Measurements from ENCODE around the gene FAM163B. TPM values are rescaled to one million over a fixed set of nuclear protein-coding genes. Genes with fewer than 3 reads are reported as not detected.

Gene FAM163B
- total RNA-seq, 4 donors from 2014 or later: not detected

DNA sequence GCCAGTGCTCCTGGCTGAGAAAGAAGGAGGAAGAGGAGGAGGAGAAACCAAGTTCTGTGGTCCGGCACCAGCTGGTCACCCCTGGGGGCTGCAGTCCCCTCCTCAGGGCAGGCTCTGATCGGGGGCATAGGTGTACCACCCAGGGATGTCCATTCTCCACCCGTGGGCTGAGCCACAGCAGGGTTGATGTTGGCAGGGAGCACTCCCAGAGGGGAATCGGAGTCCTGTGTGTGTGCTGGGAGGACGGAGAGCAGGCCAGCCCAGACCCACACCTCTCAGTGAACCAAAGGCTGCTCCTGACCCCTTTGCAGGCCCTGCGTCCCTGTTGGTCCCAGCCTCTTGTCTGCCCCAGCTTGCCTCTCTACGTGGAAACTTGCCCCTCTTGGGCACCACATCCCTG, 79.3 kb downstream of the FAM163B start:
- Histone ChIP-seq H3K36me3 (no peaks in the 10 kb centered on the region), H3K9me3 (no peaks in the 10 kb centered on the region), H3K27ac (replicated peaks in 1 of 4) (no peak overlapping the region), H3K27me3 (peaks cover 0 to 40% (median 0%) of the 10 kb centered on the region in 4 donors), H3K4me1 (peaks cover 33 to 61% (median 54%) of the 10 kb centered on the region in 4 donors), H3K4me3 (no peak overlapping the region)
- intact Hi-C loops (cut with DNase I): loop anchor here (10.0 kb wide), 1 partner anchor 465 kb away; the partner anchor contains the start of gene VAV2
- 88% methylated on average over 3 of the region's 7 CpGs for WGBS
- DNase-seq (ENCODE audit: extremely low spot score): no peak
- TF ChIP-seq POLR2A (IDR thresholded peaks at IDR 0.05; ENCODE audit: low read depth) (no peak), EP300 (IDR thresholded peaks at IDR 0.05) (no peak), CTCF (IDR thresholded peaks at IDR 0.05) (no peak), POLR2AphosphoS5 (IDR thresholded peaks at IDR 0.05) (no peak)

- H3K9me3 ChIP-seq: no peaks in the 10 kb centered on the region
- intact Hi-C loops (cut with DNase I): no loop called here
- no peaks in the 10 kb centered on the region for H3K36me3 ChIP-seq
- peaks cover 0 to 36% (median 0%) of the 10 kb centered on the region in 4 donors for H3K27me3 ChIP-seq
- no peak overlapping the region for H3K4me3 ChIP-seq
- no peak for DNase-seq (ENCODE audit: extremely low spot score)
- TF ChIP-seq POLR2AphosphoS5 (IDR thresholded peaks at IDR 0.05) (no peak), CTCF (IDR thresholded peaks at IDR 0.05) (no peak), EP300 (IDR thresholded peaks at IDR 0.05) (no peak), POLR2A (IDR thresholded peaks at IDR 0.05; ENCODE audit: low read depth) (no peak)
- no peak overlapping the region for H3K27ac ChIP-seq (replicated peaks in 1 of 4)
- H3K4me1 ChIP-seq: peaks cover 29 to 57% (median 50%) of the 10 kb centered on the region in 4 donors
- WGBS: 93% methylated on average over 7 of the region's 7 CpGs
These were observed 79.7 kb downstream of the FAM163B start for GRCh38 chr9:133529457-133529856.

DNA sequence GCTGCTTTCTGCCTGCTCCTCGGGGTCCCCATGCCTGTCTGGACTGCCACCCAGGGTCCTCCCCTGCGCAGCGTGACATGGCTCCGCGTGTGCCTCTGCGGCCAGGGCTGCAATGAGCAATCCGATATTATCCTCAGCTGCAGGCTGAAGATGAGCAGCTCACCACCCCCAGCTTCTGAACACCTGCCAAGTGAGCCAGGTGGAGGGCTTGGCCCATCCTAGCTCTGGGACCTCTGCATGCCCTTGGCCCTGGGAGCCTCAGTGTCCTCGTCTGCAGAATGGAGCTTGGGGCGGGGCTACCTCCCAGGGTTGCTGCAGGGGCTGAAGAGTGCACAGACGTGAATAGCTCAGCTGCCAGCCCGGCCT, 80.3 kb downstream of the FAM163B start:
- Histone ChIP-seq H3K36me3 (no peaks in the 10 kb centered on the region), H3K27me3 (peaks cover 0 to 36% (median 0%) of the 10 kb centered on the region in 4 donors), H3K4me1 (peaks cover 23 to 51% (median 44%) of the 10 kb centered on the region in 4 donors), H3K9me3 (no peaks in the 10 kb centered on the region), H3K27ac (replicated peaks in 1 of 4) (no peak overlapping the region), H3K4me3 (no peak overlapping the region)
- WGBS: no CpG with 5 or more reads among the region's 11 CpGs
- no peak for TF ChIP-seq POLR2A (IDR thresholded peaks at IDR 0.05; ENCODE audit: low read depth)
- no peak for TF ChIP-seq EP300 (IDR thresholded peaks at IDR 0.05)
- TF ChIP-seq CTCF (IDR thresholded peaks at IDR 0.05): no peak
- TF ChIP-seq POLR2AphosphoS5 (IDR thresholded peaks at IDR 0.05): no peak
- DNase-seq (ENCODE audit: extremely low spot score): no peak
- intact Hi-C loops (cut with DNase I): no loop called here

GRCh38 chr9:133528001-133528875, 81.0 kb downstream of the FAM163B start:
- 66% methylated on average over 14 of the region's 22 CpGs for WGBS
- H3K27me3 ChIP-seq: peaks cover 0 to 36% (median 0%) of the 10 kb centered on the region in 4 donors

More at GRCh38 chr9:133528001-133528875, 81.0 kb downstream of the FAM163B start:
- Histone ChIP-seq H3K4me3 (no peak overlapping the region), H3K9me3 (no peaks in the 10 kb centered on the region), H3K27ac (replicated peaks in 1 of 4) (peak overlapping the region in 1 of 4 donors; percentile 58), H3K4me1 (peaks cover 17 to 45% (median 38%) of the 10 kb centered on the region in 4 donors), H3K36me3 (no peaks in the 10 kb centered on the region)
- no peak for TF ChIP-seq EP300 (IDR thresholded peaks at IDR 0.05)
- TF ChIP-seq POLR2A (IDR thresholded peaks at IDR 0.05; ENCODE audit: low read depth): no peak
- TF ChIP-seq POLR2AphosphoS5 (IDR thresholded peaks at IDR 0.05): no peak
- TF ChIP-seq CTCF (IDR thresholded peaks at IDR 0.05): no peak
- intact Hi-C loops (cut with DNase I): no loop called here
- no peak for DNase-seq (ENCODE audit: extremely low spot score)
